ENCODE measurements around the gene NLRC5. TPM values are rescaled to one million over a fixed set of nuclear protein-coding genes. Genes with fewer than 3 reads are reported as not detected.
A peak's percentile ranks its signal among the peaks of the same experiment; 100 is the strongest.
"Not testable (repeated sequence)": the region's sequence is repeated elsewhere in the genome, so short reads cannot be mapped to it uniquely, and the experiment has no call there.

NLRC5 gene
- total RNA-seq, 1 donor from 2014 or later: 4.5 TPM

DNA sequence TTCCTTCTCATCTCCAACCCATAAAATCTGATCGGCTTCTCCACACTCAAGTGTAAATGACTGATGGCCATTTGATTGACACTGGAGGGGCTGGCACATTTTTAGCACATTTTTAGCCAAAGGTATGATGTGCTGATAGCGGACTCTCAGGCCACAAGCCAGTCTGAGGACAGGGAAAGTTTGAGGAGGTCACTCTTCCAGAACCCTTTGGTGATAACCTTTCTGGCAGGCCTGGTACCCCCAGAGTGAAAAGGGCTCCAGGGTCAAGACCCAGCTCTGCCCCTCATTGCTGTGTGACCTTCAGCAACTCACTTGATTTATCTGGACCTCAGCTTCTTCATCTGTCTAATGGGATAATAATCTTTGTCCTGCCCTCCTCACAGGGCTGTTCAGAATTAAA, 1.7 kb upstream of the NLRC5 start:
- TF ChIP-seq, protein P1, sequence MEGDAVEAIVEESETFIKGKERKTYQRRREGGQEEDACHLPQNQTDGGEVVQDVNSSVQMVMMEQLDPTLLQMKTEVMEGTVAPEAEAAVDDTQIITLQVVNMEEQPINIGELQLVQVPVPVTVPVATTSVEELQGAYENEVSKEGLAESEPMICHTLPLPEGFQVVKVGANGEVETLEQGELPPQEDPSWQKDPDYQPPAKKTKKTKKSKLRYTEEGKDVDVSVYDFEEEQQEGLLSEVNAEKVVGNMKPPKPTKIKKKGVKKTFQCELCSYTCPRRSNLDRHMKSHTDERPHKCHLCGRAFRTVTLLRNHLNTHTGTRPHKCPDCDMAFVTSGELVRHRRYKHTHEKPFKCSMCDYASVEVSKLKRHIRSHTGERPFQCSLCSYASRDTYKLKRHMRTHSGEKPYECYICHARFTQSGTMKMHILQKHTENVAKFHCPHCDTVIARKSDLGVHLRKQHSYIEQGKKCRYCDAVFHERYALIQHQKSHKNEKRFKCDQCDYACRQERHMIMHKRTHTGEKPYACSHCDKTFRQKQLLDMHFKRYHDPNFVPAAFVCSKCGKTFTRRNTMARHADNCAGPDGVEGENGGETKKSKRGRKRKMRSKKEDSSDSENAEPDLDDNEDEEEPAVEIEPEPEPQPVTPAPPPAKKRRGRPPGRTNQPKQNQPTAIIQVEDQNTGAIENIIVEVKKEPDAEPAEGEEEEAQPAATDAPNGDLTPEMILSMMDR (conservative IDR thresholded peaks at IDR 0.05; ENCODE audit: low read depth, low read length): no peak
- no peak overlapping the region for H3K4me3 ChIP-seq (ENCODE audit: low read depth, low read length)
- no peak for DNase-seq (ENCODE audit: low read depth)

DNA sequence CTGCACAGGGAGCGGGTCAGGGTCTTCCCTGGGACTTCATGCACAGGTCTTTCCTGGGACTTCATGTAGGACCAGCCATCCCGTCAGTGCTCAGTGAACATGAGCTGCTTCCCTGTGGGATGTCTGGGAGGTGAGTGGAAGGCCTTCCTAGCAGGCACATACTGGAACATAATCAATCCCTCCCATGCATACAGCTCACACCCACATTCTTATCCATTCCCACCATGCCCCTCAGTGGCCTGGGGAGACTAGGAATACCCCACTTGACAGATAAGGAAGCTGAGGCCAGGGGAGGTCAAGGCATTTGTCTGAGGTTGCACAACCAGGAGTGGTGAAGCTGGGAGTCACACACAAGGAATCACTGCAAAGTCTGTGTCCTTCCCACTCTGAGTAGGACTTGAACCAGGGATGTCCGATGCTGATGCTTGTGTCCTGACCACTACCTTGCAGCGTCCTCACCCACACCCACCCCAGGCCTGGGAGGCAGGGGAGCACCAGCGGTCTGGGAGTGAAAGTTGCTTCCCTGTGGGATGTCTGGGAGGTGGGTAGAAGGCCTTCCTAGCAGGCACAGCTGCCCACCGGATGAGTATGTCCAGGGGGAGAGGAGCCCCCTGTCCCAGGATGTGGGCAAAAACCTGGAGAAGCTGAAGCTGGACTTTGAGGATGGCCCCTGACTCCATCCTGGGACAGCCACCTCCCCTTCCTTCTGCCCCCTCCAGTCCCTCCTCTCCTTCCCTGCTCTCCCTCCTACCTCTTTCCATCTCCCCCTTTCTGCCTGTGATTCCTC, 1.0 kb upstream of the NLRC5 start:
- TF ChIP-seq, protein P1 (conservative IDR thresholded peaks at IDR 0.05; ENCODE audit: low read depth, low read length): no peak
- peak overlapping the region; percentile 61 for H3K4me3 ChIP-seq (ENCODE audit: low read depth, low read length)
- DNase-seq (ENCODE audit: low read depth): no peak

DNA sequence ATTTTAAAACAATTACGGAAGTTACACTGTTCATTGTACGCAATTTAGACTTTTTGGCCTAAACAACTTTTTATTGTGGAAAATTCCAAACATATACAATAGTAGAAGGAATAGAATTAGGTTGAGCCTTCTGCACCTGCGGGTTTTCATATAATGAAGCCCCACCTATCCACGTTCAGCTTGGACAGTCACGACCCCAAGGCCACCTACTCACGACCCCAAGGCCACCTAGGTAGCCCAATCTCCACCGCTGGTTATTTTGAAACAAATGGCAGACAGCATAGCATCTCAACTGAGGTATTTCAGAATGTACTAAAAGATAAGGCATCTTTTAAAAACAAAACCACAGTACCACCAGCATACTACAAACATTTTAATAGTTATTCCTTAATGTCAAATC, 631 bp downstream of the NLRC5 start:
- TF ChIP-seq, protein P1 (conservative IDR thresholded peaks at IDR 0.05; ENCODE audit: low read depth, low read length): no peak
- peak overlapping the region; percentile 61 for H3K4me3 ChIP-seq (ENCODE audit: low read depth, low read length)
- no peak for DNase-seq (ENCODE audit: low read depth)

- TF ChIP-seq, protein P1 (conservative IDR thresholded peaks at IDR 0.05; ENCODE audit: low read depth, low read length): no peak
- no peak for DNase-seq (ENCODE audit: low read depth)
- peak overlapping the region; percentile 61 for H3K4me3 ChIP-seq (ENCODE audit: low read depth, low read length)
Measured at GRCh38 chr16:56990407-56991286, 1.3 kb downstream of the NLRC5 start.

DNA sequence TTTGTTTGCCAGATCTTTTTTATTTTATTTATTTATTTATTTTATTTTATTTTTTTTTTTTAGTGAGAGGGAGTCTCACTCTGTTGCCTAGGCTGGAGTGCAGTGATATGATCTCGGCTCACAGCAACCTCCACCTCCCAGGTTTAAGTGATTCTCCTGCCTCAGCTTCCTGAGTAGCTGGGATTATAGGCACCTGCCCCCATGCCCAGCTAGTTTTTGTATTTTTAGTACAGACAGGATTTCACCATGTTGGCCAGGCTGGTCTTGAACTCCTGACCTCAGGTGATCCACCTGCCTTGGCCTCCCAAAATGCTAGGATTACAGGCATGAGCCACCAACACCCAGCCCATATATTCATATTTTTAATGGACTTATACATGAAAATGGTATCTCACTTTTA, 3.1 kb downstream of the NLRC5 start:
- not testable (repeated sequence) for DNase-seq (ENCODE audit: low read depth); H3K4me3 ChIP-seq (ENCODE audit: low read depth, low read length)

DNA sequence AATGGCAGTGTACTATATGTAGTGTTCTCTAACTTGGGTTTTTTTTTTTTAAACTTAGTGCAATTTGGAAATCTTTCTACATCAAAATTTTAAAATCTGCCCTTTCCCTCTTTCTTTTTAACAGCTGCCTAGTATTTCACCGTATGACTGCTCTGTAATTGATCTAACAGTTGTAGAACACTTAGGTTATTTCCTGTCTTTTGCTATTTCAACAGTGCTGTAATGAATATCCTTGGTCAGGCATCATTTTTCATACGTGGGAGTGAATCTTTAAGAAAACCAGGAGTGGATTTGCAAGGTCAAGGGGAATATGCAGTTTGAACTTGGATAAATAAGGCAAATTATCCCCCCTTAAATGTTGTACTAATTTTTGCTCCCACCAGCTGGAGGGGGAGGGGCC, 3.8 kb downstream of the NLRC5 start:
- DNase-seq (ENCODE audit: low read depth): no peak
- no peak overlapping the region for H3K4me3 ChIP-seq (ENCODE audit: low read depth, low read length)
- TF ChIP-seq, protein P1 (conservative IDR thresholded peaks at IDR 0.05; ENCODE audit: low read depth, low read length): no peak

DNA sequence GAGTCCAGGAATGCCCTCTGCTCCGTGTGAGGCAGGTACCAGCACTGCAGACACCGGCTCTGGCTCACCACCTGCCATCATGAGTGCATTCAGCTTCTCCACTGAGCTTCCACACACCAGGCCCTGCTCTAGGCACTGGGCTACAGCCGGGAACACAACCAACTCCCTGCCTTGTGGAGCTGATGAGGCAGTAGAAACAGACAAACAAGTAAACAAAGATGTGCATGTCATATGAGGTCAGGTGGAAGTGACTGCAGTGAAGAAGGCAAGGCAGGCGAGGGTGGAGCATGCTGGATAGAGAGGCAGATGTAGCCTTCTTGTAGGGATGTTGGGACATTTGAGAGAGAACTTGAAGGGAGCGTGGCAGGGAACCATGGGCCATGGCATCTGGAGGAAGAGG, 5.0 kb downstream of the NLRC5 start:
- TF ChIP-seq, protein P1 (conservative IDR thresholded peaks at IDR 0.05; ENCODE audit: low read depth, low read length): no peak

More for the DNA sequence above, 5.0 kb downstream of the NLRC5 start:
- no peak overlapping the region for H3K4me3 ChIP-seq (ENCODE audit: low read depth, low read length)
- DNase-seq (ENCODE audit: low read depth): no peak
